Mucosa of stomach (tissue), 1 donor: ENCODE measurements around the gene NMT1.

Experiments
- H3K27me3 ChIP-seq: one replicate; pipeline ENCODE4 v1.7.0; 2013; ENCODE audit warnings: mild to moderate bottlenecking, low read length; ENCODE audit not compliant: control insufficient read depth, insufficient read depth
- H3K36me3 ChIP-seq: one replicate; pipeline ENCODE4 v1.7.0; 2013; ENCODE audit warnings: low read length; ENCODE audit not compliant: control insufficient read depth, insufficient read depth
- H3K4me1 ChIP-seq: one replicate; pipeline ENCODE4 v1.7.0; 2013; ENCODE audit warnings: mild to moderate bottlenecking, low read length; ENCODE audit not compliant: control insufficient read depth, insufficient read depth
- H3K4me3 ChIP-seq: one replicate; pipeline ENCODE4 v1.7.0; 2013; ENCODE audit warnings: low read length
- H3K9ac ChIP-seq: one replicate; pipeline ENCODE4 v1.7.0; 2013; ENCODE audit warnings: mild to moderate bottlenecking, low read length, moderate library complexity
- H3K9me3 ChIP-seq: one replicate; pipeline ENCODE4 v1.7.0; 2013; ENCODE audit warnings: mild to moderate bottlenecking, low read length, moderate library complexity; ENCODE audit not compliant: control insufficient read depth
- donor health status: Pancreatic carcinoma.

NMT1 gene

GRCh38 chr17:45112559-45113423 lies 51.7 kb downstream of the NMT1 start:
- Histone ChIP-seq H3K9ac (no peak overlapping the region), H3K36me3 (peaks cover 9% of the 10 kb centered on the region), H3K4me1 (peaks cover 5% of the 10 kb centered on the region), H3K9me3 (no peaks in the 10 kb centered on the region), H3K4me3 (no peak overlapping the region), H3K27me3 (no peaks in the 10 kb centered on the region)

GRCh38 chr17:45113424-45113754 lies 52.3 kb downstream of the NMT1 start:
- Histone ChIP-seq H3K36me3 (peaks cover 9% of the 10 kb centered on the region), H3K27me3 (no peaks in the 10 kb centered on the region), H3K4me1 (peaks cover 5% of the 10 kb centered on the region), H3K9ac (no peak overlapping the region), H3K9me3 (no peaks in the 10 kb centered on the region), H3K4me3 (no peak overlapping the region)

- no peaks in the 10 kb centered on the region for H3K9me3 ChIP-seq
- peaks cover 9% of the 10 kb centered on the region for H3K36me3 ChIP-seq
- no peak overlapping the region for H3K9ac ChIP-seq
- no peaks in the 10 kb centered on the region for H3K27me3 ChIP-seq
- no peaks in the 10 kb centered on the region for H3K4me1 ChIP-seq
- no peak overlapping the region for H3K4me3 ChIP-seq
Observed at GRCh38 chr17:45114117-45114932, 53.2 kb downstream of the NMT1 start.

- Histone ChIP-seq H3K4me1 (no peaks in the 10 kb centered on the region), H3K4me3 (no peak overlapping the region), H3K9me3 (no peaks in the 10 kb centered on the region), H3K27me3 (no peaks in the 10 kb centered on the region), H3K9ac (no peak overlapping the region), H3K36me3 (peaks cover 9% of the 10 kb centered on the region)
Observed at GRCh38 chr17:45115015-45115625, 54.0 kb downstream of the NMT1 start.

- Histone ChIP-seq H3K9me3 (no peaks in the 10 kb centered on the region), H3K9ac (no peak overlapping the region), H3K36me3 (peaks cover 9% of the 10 kb centered on the region), H3K4me1 (no peaks in the 10 kb centered on the region), H3K27me3 (no peaks in the 10 kb centered on the region), H3K4me3 (no peak overlapping the region)
Observed at GRCh38 chr17:45115871-45116270, 54.8 kb downstream of the NMT1 start.

- Histone ChIP-seq H3K4me1 (no peaks in the 10 kb centered on the region), H3K9me3 (no peaks in the 10 kb centered on the region), H3K9ac (no peak overlapping the region), H3K27me3 (no peaks in the 10 kb centered on the region), H3K36me3 (peaks cover 9% of the 10 kb centered on the region), H3K4me3 (no peak overlapping the region)
Observed at GRCh38 chr17:45116434-45117016, 55.4 kb downstream of the NMT1 start.

GRCh38 chr17:45117334-45117733 lies 56.2 kb downstream of the NMT1 start:
- Histone ChIP-seq H3K9me3 (no peaks in the 10 kb centered on the region), H3K4me1 (peaks cover 8% of the 10 kb centered on the region), H3K27me3 (no peaks in the 10 kb centered on the region), H3K4me3 (no peak overlapping the region), H3K9ac (no peak overlapping the region), H3K36me3 (peaks cover 5% of the 10 kb centered on the region)

- H3K27me3 ChIP-seq: no peaks in the 10 kb centered on the region
- no peaks in the 10 kb centered on the region for H3K9me3 ChIP-seq
- peaks cover 15% of the 10 kb centered on the region for H3K4me1 ChIP-seq
- no peak overlapping the region for H3K4me3 ChIP-seq
- H3K36me3 ChIP-seq: peaks cover 3% of the 10 kb centered on the region
- H3K9ac ChIP-seq: no peak overlapping the region
Observed at GRCh38 chr17:45117848-45118646, 56.9 kb downstream of the NMT1 start.

- Histone ChIP-seq H3K36me3 (no peaks in the 10 kb centered on the region), H3K9ac (no peak overlapping the region), H3K4me3 (no peak overlapping the region), H3K4me1 (peaks cover 21% of the 10 kb centered on the region), H3K27me3 (no peaks in the 10 kb centered on the region), H3K9me3 (no peaks in the 10 kb centered on the region)
Observed at GRCh38 chr17:45118691-45119090, 57.6 kb downstream of the NMT1 start.

- Histone ChIP-seq H3K27me3 (no peaks in the 10 kb centered on the region), H3K9me3 (no peaks in the 10 kb centered on the region), H3K4me3 (no peak overlapping the region), H3K36me3 (no peaks in the 10 kb centered on the region), H3K4me1 (peaks cover 34% of the 10 kb centered on the region), H3K9ac (no peak overlapping the region)
Observed at GRCh38 chr17:45119964-45120363, 58.8 kb downstream of the NMT1 start.

GRCh38 chr17:45120558-45120957 lies 59.4 kb downstream of the NMT1 start:
- H3K9me3 ChIP-seq: no peaks in the 10 kb centered on the region
- peaks cover 40% of the 10 kb centered on the region for H3K4me1 ChIP-seq
- H3K9ac ChIP-seq: no peak overlapping the region
- no peak overlapping the region for H3K4me3 ChIP-seq
- H3K36me3 ChIP-seq: no peaks in the 10 kb centered on the region
- H3K27me3 ChIP-seq: no peaks in the 10 kb centered on the region
